ENCODE results near the gene ARSB. TPM values are rescaled to one million over a fixed set of nuclear protein-coding genes. Genes with fewer than 3 reads are reported as not detected.
A peak's percentile ranks its signal among the peaks of the same experiment; 100 is the strongest.

ARSB gene
- total and polyA plus RNA-seq, 12 donors = 1.7 to 21.4 (median 14.1) TPM

DNA sequence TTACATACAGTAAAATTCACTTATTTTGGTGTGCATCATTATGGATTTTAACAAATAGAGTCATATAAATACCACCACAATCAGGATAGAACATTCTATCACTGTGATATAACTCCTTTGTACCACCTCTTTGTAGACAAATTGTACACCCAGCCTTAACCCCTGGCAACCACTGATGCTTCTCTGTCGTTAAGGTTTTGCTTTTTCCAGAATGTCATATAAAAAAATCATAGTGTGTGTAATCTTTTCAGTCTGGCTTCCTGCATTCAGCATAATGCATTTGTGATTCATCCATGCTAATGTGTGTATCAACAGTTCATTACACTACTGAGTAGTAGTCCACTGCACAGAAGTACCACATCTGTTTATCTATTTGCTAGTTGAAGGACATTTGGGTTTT lies 81.2 kb downstream of the ARSB start:
- intact Hi-C loops (cut with DNase I) = loop anchor here in 6 of 10 donors (5.0 to 10.0 kb wide), 5 partner anchors 51 to 369 kb away; no protein-coding TSS in a partner anchor
- ATAC-seq (no peak), DNase-seq (no peak)
- Histone ChIP-seq H3K9me3 (peaks cover 0 to 11% (median 3%) of the 10 kb centered on the region in 11 donors), H3K27ac (no peak overlapping the region), H3K4me3 (no peak overlapping the region), H3K36me3 (no peaks in the 10 kb centered on the region), H3K27me3 (no peaks in the 10 kb centered on the region), H3K4me1 (peaks cover 4 to 41% (median 35%) of the 10 kb centered on the region in 9 donors)
- 54 to 56% methylated on average over 1 of the region's 1 CpG for WGBS, 2 donors
- TF ChIP-seq CTCF (IDR thresholded peaks at IDR 0.05) = no peak

- DNase-seq (no peak), ATAC-seq (no peak)
- no peak for TF ChIP-seq CTCF (IDR thresholded peaks at IDR 0.05)
- Histone ChIP-seq H3K36me3 (no peaks in the 10 kb centered on the region), H3K9me3 (peaks cover 0 to 16% (median 6%) of the 10 kb centered on the region in 11 donors), H3K4me3 (no peak overlapping the region), H3K27ac (no peak overlapping the region), H3K27me3 (no peaks in the 10 kb centered on the region), H3K4me1 (peaks cover 0 to 36% (median 30%) of the 10 kb centered on the region in 9 donors)
- WGBS, 2 donors = 80 to 81% methylated on average over 2 of the region's 2 CpGs
- intact Hi-C loops (cut with DNase I) = loop anchor here in 6 of 10 donors (5.0 to 10.0 kb wide), 5 partner anchors 51 to 369 kb away; no protein-coding TSS in a partner anchor
Measured at GRCh38 chr5:78903353-78903752, 81.8 kb downstream of the ARSB start.

DNA sequence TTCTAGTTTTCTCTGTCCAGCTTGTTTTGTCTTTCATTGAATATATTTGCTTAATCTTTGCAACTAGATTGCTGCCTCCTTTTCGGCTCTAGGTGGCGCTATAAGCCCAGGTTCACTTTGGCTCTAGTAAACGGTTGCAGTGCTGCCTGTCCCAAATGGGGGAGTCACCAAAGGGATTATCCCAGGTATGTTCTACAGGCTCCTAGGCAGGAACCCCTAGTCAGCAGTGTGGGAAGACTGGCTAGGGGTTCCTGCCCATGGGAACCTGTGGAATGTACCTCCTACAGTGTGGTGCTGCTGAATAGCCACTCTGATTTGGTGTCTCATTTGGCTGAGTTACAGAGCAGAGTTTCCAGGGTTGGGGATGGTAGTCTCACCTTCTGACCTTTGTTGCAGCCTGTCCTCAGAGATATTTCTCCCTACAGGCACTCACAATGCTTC lies 85.2 kb downstream of the ARSB start:
- DNase-seq = peak in 1 of 2 donors; percentile 43
- intact Hi-C loops (cut with DNase I) = loop anchor here in 8 of 10 donors (2.0 to 10.0 kb wide), 8 partner anchors 55 to 365 kb away; no protein-coding TSS in a partner anchor
- 13 to 14% methylated on average over 3 of the region's 3 CpGs for WGBS, 2 donors

DNA sequence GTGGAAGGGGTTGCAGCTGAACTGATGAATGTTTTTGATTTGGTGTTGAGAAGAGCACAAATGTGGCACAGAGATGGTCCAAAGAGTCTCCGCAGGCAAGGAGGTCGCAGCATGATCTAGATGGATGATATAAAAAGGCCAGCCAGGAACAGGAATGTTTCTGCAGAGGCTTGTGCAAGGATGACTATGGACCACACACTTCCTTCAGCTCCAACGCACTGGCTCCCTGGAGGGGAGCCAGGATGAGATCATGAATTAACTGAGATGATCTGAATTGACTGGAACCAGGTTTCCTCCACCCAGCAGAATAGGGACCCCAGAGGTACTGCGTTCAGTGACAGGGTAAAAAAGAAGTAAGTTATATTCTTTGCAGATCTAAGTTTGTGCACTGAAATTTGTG lies 89.0 kb downstream of the ARSB start:
- ATAC-seq = peak in 4 of 8 donors; percentile 48 to 63 (median 52)
- Histone ChIP-seq H3K27ac (no peak overlapping the region), H3K27me3 (no peaks in the 10 kb centered on the region), H3K36me3 (no peaks in the 10 kb centered on the region), H3K9me3 (peaks cover 0 to 21% (median 6%) of the 10 kb centered on the region in 11 donors), H3K4me1 (peaks cover 0 to 11% (median 0%) of the 10 kb centered on the region in 9 donors), H3K4me3 (no peak overlapping the region)
- WGBS, 2 donors = 44 to 54% methylated on average over 4 of the region's 4 CpGs
- no peak for DNase-seq
- TF ChIP-seq CTCF (IDR thresholded peaks at IDR 0.05) = no peak
- intact Hi-C loops (cut with DNase I) = loop anchor here in 5 of 10 donors (5.0 to 10.0 kb wide), 5 partner anchors 66 to 361 kb away; no protein-coding TSS in a partner anchor

More for the DNA sequence above, 85.2 kb downstream of the ARSB start:
- Histone ChIP-seq H3K4me1 (peaks cover 0 to 11% (median 2%) of the 10 kb centered on the region in 9 donors), H3K27me3 (no peaks in the 10 kb centered on the region), H3K36me3 (no peaks in the 10 kb centered on the region), H3K4me3 (no peak overlapping the region), H3K27ac (no peak overlapping the region), H3K9me3 (peaks cover 0 to 21% (median 6%) of the 10 kb centered on the region in 11 donors)
- no peak for ATAC-seq
- TF ChIP-seq CTCF (IDR thresholded peaks at IDR 0.05) = peak; percentile 34 to 75 (median 61)

Measured in heart right ventricle (tissue), 16 donors.